A673 (cell line): Measurements from ENCODE around the gene TMEM258. TPM values are rescaled to one million over a fixed set of nuclear protein-coding genes. Genes with fewer than 3 reads are reported as not detected.

Source experiments
- BruUV-seq: library from RNA; stranded (reverse); fragments of 400-500 nt; replicated peaks from 2 replicates; lab custom pipeline; 2021; lab: Mats Ljungman, UMichigan
- CTCF ChIA-PET: fragments of 300-600 bp; sonication (Branson Sonifier 250); formaldehyde crosslinking; loops from one replicate; lab custom pipeline; 2022; ENCODE audit warnings: antibody characterized with exemption; lab: Charles Lee
- POLR2A ChIA-PET: fragments of 300-600 bp; sonication (Branson Sonifier 250); formaldehyde crosslinking; loops from one replicate; lab custom pipeline; 2022; ENCODE audit warnings: antibody characterized with exemption; ENCODE audit not compliant: low non-redundant PET; lab: Charles Lee
- DNase-seq: peaks from one replicate; pipeline ENCODE4 v3.0.0-alpha.2; 2015; ENCODE audit warnings: low spot score
- H3K27ac ChIP-seq: fragments of 200-600 bp; sonication (generic); 2 replicates; pipeline ENCODE4 v1.5.1; 2016; ENCODE audit warnings: mixed run types, low read depth, mild to moderate bottlenecking, mixed read lengths, antibody characterized with exemption, low read length; ENCODE audit not compliant: poor library complexity, severe bottlenecking
- H3K27me3 ChIP-seq: fragments of 200-600 bp; sonication (generic); replicated peaks from 2 replicates; pipeline ENCODE4 v1.6.1; 2017; ENCODE audit warnings: mixed run types, low read depth, mild to moderate bottlenecking, mixed read lengths, antibody characterized with exemption, low read length; ENCODE audit not compliant: insufficient read depth, poor library complexity
- H3K36me3 ChIP-seq: fragments of 200-600 bp; sonication (generic); 2 replicates; pipeline ENCODE4 v1.6.1; 2016; ENCODE audit warnings: mixed run types, mild to moderate bottlenecking, mixed read lengths, antibody characterized with exemption, low read length; ENCODE audit not compliant: insufficient read depth, poor library complexity, severe bottlenecking
- H3K4me1 ChIP-seq: fragments of 200-600 bp; sonication (generic); 2 replicates; pipeline ENCODE4 v1.6.1; 2017; ENCODE audit warnings: mixed run types, mild to moderate bottlenecking, mixed read lengths, antibody characterized with exemption, low read length; ENCODE audit not compliant: insufficient read depth, poor library complexity, severe bottlenecking
- H3K4me3 ChIP-seq: fragments of 200-600 bp; sonication (generic); 2 replicates; pipeline ENCODE4 v1.5.1; 2016; ENCODE audit warnings: low read depth, mixed run types, mild to moderate bottlenecking, mixed read lengths, low read length; ENCODE audit not compliant: poor library complexity, severe bottlenecking
- H3K9me3 ChIP-seq: fragments of 200-600 bp; sonication (generic); 2 replicates; pipeline ENCODE4 v1.6.1; 2016; ENCODE audit warnings: mixed run types, low read depth, mild to moderate bottlenecking, mixed read lengths, antibody characterized with exemption, low read length; ENCODE audit not compliant: poor library complexity, severe bottlenecking
- EZH2 ChIP-seq: fragments of 200-600 bp; sonication (generic); IDR thresholded peaks from 2 replicates; pipeline ENCODE4 v1.6.1; 2017; ENCODE audit warnings: borderline replicate concordance, low read depth, mild to moderate bottlenecking, mixed read lengths, antibody characterized with exemption, low read length; ENCODE audit not compliant: poor library complexity, severe bottlenecking
- intact Hi-C: fragments of 100-400 bp; cut with micrococcal nuclease; formaldehyde crosslinking; loops from one replicate; pipeline ENCODE4 v1.10.0; 2022; ENCODE audit not compliant: unreplicated experiment
- total RNA-seq: library from RNA; stranded (reverse); gene quantifications from 2 replicates; pipeline ENCODE4 v1.2.3, GENCODE V29; 2021
- TF ChIP-seq, protein P1 (sequence below): fragments of 300-800, 200-600 bp; sonication (generic); conservative IDR thresholded peaks from 2 replicates; pipeline ENCODE4 v1.5.1; 2017; ENCODE audit warnings: low read depth, mild to moderate bottlenecking, antibody characterized with exemption, low read length, moderate library complexity, mixed read lengths

Gene TMEM258
- total RNA-seq, 1 experiment from 2014 or later: 138 TPM

DNA sequence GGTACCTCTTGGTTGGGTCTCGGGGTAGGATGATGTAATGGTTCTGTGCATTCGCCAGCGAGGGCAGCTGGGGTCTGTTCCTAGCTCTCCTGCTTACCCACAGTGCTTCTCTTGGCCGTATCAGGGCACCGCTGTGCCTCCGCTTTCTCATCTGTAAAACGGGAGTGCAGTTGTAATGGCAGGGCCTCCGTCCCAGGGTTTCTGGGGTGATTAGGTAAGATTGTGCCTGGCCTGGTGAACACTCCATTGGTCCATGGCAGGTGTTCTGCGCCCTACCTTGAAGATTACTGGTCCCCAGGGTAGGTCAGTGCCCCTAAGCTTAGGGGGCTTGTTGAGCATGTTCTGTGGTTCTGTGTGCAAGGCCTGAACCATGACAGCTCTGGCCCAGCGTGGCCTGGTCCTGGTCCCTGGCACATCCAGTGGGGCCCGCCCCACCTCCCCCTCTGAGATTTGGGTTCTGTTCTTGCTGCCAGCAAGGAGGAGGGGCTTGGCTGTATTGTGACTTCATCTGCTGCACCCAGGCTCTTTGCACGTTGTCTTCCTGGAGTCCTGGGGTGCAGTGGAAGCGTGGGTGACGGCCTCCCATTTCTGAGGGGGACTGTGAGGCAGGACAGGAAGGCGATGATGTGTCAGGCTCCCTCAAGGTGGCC lies 35.1 kb downstream of the TMEM258 start:
- TF ChIP-seq, protein P1, sequence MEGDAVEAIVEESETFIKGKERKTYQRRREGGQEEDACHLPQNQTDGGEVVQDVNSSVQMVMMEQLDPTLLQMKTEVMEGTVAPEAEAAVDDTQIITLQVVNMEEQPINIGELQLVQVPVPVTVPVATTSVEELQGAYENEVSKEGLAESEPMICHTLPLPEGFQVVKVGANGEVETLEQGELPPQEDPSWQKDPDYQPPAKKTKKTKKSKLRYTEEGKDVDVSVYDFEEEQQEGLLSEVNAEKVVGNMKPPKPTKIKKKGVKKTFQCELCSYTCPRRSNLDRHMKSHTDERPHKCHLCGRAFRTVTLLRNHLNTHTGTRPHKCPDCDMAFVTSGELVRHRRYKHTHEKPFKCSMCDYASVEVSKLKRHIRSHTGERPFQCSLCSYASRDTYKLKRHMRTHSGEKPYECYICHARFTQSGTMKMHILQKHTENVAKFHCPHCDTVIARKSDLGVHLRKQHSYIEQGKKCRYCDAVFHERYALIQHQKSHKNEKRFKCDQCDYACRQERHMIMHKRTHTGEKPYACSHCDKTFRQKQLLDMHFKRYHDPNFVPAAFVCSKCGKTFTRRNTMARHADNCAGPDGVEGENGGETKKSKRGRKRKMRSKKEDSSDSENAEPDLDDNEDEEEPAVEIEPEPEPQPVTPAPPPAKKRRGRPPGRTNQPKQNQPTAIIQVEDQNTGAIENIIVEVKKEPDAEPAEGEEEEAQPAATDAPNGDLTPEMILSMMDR: no peak
- TF ChIP-seq EZH2: no peak
- Histone ChIP-seq H3K9me3 (no peaks in the 10 kb centered on the region), H3K27ac (peak overlapping the region; percentile 22), H3K4me1 (peaks cover 29% of the 10 kb centered on the region), H3K4me3 (no peak overlapping the region), H3K36me3 (no peaks in the 10 kb centered on the region), H3K27me3 (no peaks in the 10 kb centered on the region)
- DNase-seq: no peak
- CTCF ChIA-PET: no interaction called here
- BruUV-seq: no TSS peak
- intact Hi-C loops: no loop called here
- POLR2A ChIA-PET: no interaction called here

DNA sequence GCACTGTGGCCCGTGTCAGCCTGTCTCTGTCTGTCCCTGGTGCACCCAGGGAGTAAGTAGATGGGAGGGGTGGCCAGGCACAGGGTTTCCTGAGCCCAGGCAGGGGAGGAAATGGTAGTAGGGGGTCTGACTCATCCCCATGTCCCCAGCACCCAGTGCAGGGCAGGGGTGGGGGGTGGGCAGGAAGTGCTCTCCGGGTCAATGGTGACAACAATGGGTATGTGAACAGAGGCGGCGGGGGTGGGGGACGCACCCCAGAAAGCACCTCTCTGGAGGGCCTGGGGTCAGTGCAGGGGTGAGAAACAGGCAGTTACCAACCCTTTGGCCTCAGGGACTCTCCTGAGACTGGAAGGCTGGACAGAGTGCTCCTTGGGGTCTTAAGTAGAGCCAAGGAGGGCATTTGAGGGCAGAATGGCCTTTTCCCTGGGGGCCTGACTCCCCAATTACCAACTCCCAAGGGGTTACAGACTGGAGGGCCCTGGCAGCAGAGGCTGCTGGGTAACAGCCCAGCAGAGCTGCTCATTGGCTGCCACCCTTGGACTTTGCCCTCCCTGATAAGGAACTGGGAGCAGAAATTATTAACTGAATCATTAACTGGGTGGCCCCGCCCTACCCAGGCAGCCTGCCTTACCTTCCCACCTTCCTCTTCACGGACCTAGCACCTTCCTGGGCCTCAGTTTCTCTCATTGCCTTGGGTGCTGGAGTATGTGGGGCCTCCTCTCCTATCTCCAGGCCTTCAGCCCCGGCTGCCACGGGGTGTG lies 35.8 kb downstream of the TMEM258 start:
- POLR2A ChIA-PET: no interaction called here
- Histone ChIP-seq H3K27me3 (no peaks in the 10 kb centered on the region), H3K4me1 (peaks cover 26% of the 10 kb centered on the region), H3K36me3 (no peaks in the 10 kb centered on the region), H3K4me3 (no peak overlapping the region), H3K9me3 (no peaks in the 10 kb centered on the region), H3K27ac (peak overlapping the region; percentile 22)
- no peak for TF ChIP-seq EZH2
- TF ChIP-seq, protein P1: no peak
- intact Hi-C loops: no loop called here
- DNase-seq: peak; percentile 79
- CTCF ChIA-PET: no interaction called here
- BruUV-seq: no TSS peak

DNA sequence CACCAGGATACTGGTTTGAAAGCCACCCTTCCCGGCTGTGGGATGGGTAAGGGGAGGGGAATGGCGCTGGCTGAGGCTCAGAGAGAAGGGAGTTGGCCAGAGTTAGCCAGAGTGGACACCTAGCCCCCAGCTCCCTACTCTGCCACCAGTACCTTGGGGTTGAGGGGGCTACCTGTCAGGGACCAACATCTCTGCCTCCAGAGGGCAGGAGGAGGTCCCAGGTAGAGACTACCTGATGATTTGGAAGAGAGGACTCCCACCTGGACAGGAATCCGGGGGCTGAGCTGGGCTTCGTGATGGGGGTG lies 36.3 kb downstream of the TMEM258 start:
- Histone ChIP-seq H3K4me1 (peaks cover 26% of the 10 kb centered on the region), H3K36me3 (no peaks in the 10 kb centered on the region), H3K27ac (peak overlapping the region; percentile 22), H3K9me3 (no peaks in the 10 kb centered on the region), H3K4me3 (no peak overlapping the region), H3K27me3 (no peaks in the 10 kb centered on the region)
- no peak for DNase-seq
- TF ChIP-seq EZH2: no peak
- TF ChIP-seq, protein P1: no peak
- ChIA-PET POLR2A (no interaction called here), CTCF (no interaction called here)
- intact Hi-C loops: no loop called here
- BruUV-seq: no TSS peak
